8988T (cell line): ENCODE data around the gene ELOF1.
"Not testable (repeated sequence)": the region's sequence is repeated elsewhere in the genome, so short reads cannot be mapped to it uniquely, and the experiment has no call there.

ENCODE experiments used
- DNase-seq: peaks from one replicate; pipeline ENCODE4 v3.0.0; 2011

The ELOF1 gene

GRCh38 chr19:11558881-11559828 lies at the start of gene ELOF1:
Gene ELOF1, minus strand, starts transcription at chr19:11559230. Its CDS starts 4,883 bp downstream, at chr19:11554347.
- peak; percentile 88 for DNase-seq

GRCh38 chr19:11606484-11606883 lies 47.5 kb upstream of the ELOF1 start:
- DNase-seq = no peak

- not testable (repeated sequence) for DNase-seq
Observed at GRCh38 chr19:11599704-11600103, 40.7 kb upstream of the ELOF1 start.

- DNase-seq = no peak
Observed at GRCh38 chr19:11598746-11599145, 39.7 kb upstream of the ELOF1 start.

GRCh38 chr19:11598103-11598483 lies 39.1 kb upstream of the ELOF1 start:
- DNase-seq = no peak

- DNase-seq = peak; percentile 89
Observed at GRCh38 chr19:11597202-11598102, 38.4 kb upstream of the ELOF1 start, which contains the start of gene ZNF627. Gene ZNF627, plus strand, starts transcription at chr19:11597483. Its CDS starts 145 bp downstream, at chr19:11597628.

- DNase-seq = no peak
Observed at GRCh38 chr19:11596156-11596555, 37.1 kb upstream of the ELOF1 start.

- no peak for DNase-seq
Observed at GRCh38 chr19:11594084-11594483, 35.1 kb upstream of the ELOF1 start.

GRCh38 chr19:11587975-11588631 lies 29.1 kb upstream of the ELOF1 start:
- no peak for DNase-seq

GRCh38 chr19:11587302-11587974 lies 28.4 kb upstream of the ELOF1 start:
- peak; percentile 60 for DNase-seq

- DNase-seq = no peak
Observed at GRCh38 chr19:11586331-11586730, 27.3 kb upstream of the ELOF1 start.

- DNase-seq = no peak
Observed at GRCh38 chr19:11581740-11582139, 22.7 kb upstream of the ELOF1 start.

GRCh38 chr19:11580116-11580515 lies 21.1 kb upstream of the ELOF1 start:
- no peak for DNase-seq

GRCh38 chr19:11578258-11579142 lies 19.5 kb upstream of the ELOF1 start:
- DNase-seq = no peak

GRCh38 chr19:11577451-11578257 lies 18.6 kb upstream of the ELOF1 start, which contains the start of gene ACP5:
Gene ACP5, minus strand, starts transcription at chr19:11577645. Its CDS starts 328 bp downstream, at chr19:11577317.
- DNase-seq = no peak

- no peak for DNase-seq
Observed at GRCh38 chr19:11576227-11576626, 17.2 kb upstream of the ELOF1 start.

- no peak for DNase-seq
Observed at GRCh38 chr19:11574689-11575088, 15.7 kb upstream of the ELOF1 start.

- DNase-seq = not testable (repeated sequence)
Observed at GRCh38 chr19:11573763-11574162, 14.7 kb upstream of the ELOF1 start.

- not testable (repeated sequence) for DNase-seq
Observed at GRCh38 chr19:11573354-11573753, 14.3 kb upstream of the ELOF1 start.

- DNase-seq = no peak
Observed at GRCh38 chr19:11570039-11570462, 11.0 kb upstream of the ELOF1 start.
